GM21529 (cell line): ENCODE results near the gene FAM114A2.
"Not testable (repeated sequence)": the region's sequence is repeated elsewhere in the genome, so short reads cannot be mapped to it uniquely, and the experiment has no call there.

Experiments used
- ATAC-seq: cut with Tn5 transposase; IDR thresholded peaks from one replicate; pipeline ENCODE4 v1.9.1; 2021; ENCODE audit not compliant: unreplicated experiment

FAM114A2 gene

GRCh38 chr5:154038707-154039457 is at the start of gene FAM114A2, which contains the start of gene MFAP3:
FAM114A2 (minus strand) TSS chr5:154038910; CDS start chr5:154034953, 3,957 bp downstream.
MFAP3 (plus strand) TSS chr5:154038967; CDS start chr5:154049723, 10,756 bp downstream.
- ATAC-seq = peak; percentile 97

GRCh38 chr5:154087260-154087659 is 48.5 kb upstream of the FAM114A2 start:
- no peak for ATAC-seq

GRCh38 chr5:154086641-154087040 is 47.9 kb upstream of the FAM114A2 start:
- no peak for ATAC-seq

- ATAC-seq = no peak
Observed at GRCh38 chr5:154086146-154086545, 47.4 kb upstream of the FAM114A2 start.

- ATAC-seq = no peak
Observed at GRCh38 chr5:154084062-154084639, 45.4 kb upstream of the FAM114A2 start.

- ATAC-seq = no peak
Observed at GRCh38 chr5:154081246-154081645, 42.5 kb upstream of the FAM114A2 start.

GRCh38 chr5:154078272-154078671 is 39.6 kb upstream of the FAM114A2 start:
- no peak for ATAC-seq

- no peak for ATAC-seq
Observed at GRCh38 chr5:154077696-154078095, 39.0 kb upstream of the FAM114A2 start.

- ATAC-seq = no peak
Observed at GRCh38 chr5:154076240-154076922, 37.7 kb upstream of the FAM114A2 start.

GRCh38 chr5:154072414-154073171 is 33.9 kb upstream of the FAM114A2 start:
- peak; percentile 97 for ATAC-seq

- peak; percentile 7 for ATAC-seq
Observed at GRCh38 chr5:154071799-154072413, 33.2 kb upstream of the FAM114A2 start.

GRCh38 chr5:154069854-154070253 is 31.1 kb upstream of the FAM114A2 start:
- ATAC-seq = not testable (repeated sequence)

GRCh38 chr5:154065971-154066370 is 27.3 kb upstream of the FAM114A2 start:
- ATAC-seq = no peak

- ATAC-seq = no peak
Observed at GRCh38 chr5:154063372-154063771, 24.7 kb upstream of the FAM114A2 start.

- ATAC-seq = no peak
Observed at GRCh38 chr5:154060606-154061005, 21.9 kb upstream of the FAM114A2 start.

GRCh38 chr5:154059583-154059982 is 20.9 kb upstream of the FAM114A2 start:
- ATAC-seq = no peak

GRCh38 chr5:154059039-154059430 is 20.3 kb upstream of the FAM114A2 start:
- peak; percentile 34 for ATAC-seq

- ATAC-seq = peak; percentile 60
Observed at GRCh38 chr5:154058055-154059038, 19.6 kb upstream of the FAM114A2 start.

- ATAC-seq = no peak
Observed at GRCh38 chr5:154055201-154055600, 16.5 kb upstream of the FAM114A2 start.

GRCh38 chr5:154053468-154053867 is 14.8 kb upstream of the FAM114A2 start:
- ATAC-seq = no peak
